PC-9 (cell line): Measurements from ENCODE around the gene SPAG17. TPM values are rescaled to one million over a fixed set of nuclear protein-coding genes. Genes with fewer than 3 reads are reported as not detected.

Source experiments
- BruUV-seq: library from RNA; stranded (reverse); fragments of 400-500 nt; replicated peaks from 2 replicates; lab custom pipeline; 2021; lab: Mats Ljungman, UMichigan
- CTCF ChIA-PET: fragments of 300-600 bp; sonication (Branson Sonifier 250); formaldehyde crosslinking; loops from one replicate; lab custom pipeline; 2022; ENCODE audit warnings: antibody characterized with exemption; lab: Charles Lee
- POLR2A ChIA-PET: fragments of 300-600 bp; sonication (Branson Sonifier 250); formaldehyde crosslinking; loops from one replicate; lab custom pipeline; 2022; ENCODE audit warnings: antibody characterized with exemption; ENCODE audit not compliant: unreplicated experiment; lab: Charles Lee
- DNase-seq, 2 experiments: peaks; one replicate each; pipeline versions ENCODE4 v3.0.0 to v3.0.0-alpha.2; 2015 to 2022; ENCODE audit warnings: mixed read lengths in 1 of 2
- H2AFZ ChIP-seq: fragments of 200-600 bp; sonication (generic); 2 replicates; pipeline ENCODE4 v1.8.1; 2017; ENCODE audit warnings: antibody characterized with exemption
- H3F3A ChIP-seq: fragments of 200-600 bp; sonication (generic); 2 replicates; pipeline ENCODE4 v1.8.1; 2017; ENCODE audit warnings: antibody characterized with exemption, mild to moderate bottlenecking, low read depth; ENCODE audit not compliant: insufficient read depth
- H3K27ac ChIP-seq: fragments of 200-600 bp; sonication (generic); 2 replicates; pipeline ENCODE4 v1.6.1; 2016; ENCODE audit warnings: mixed run types
- H3K27me3 ChIP-seq: fragments of 200-600 bp; sonication (generic); 2 replicates; pipeline ENCODE4 v1.6.1; 2016; ENCODE audit warnings: low read depth, mixed run types; ENCODE audit not compliant: insufficient read depth
- H3K36me3 ChIP-seq: fragments of 200-600 bp; sonication (generic); 2 replicates; pipeline ENCODE4 v1.6.1; 2016; ENCODE audit warnings: low read depth, mixed run types
- H3K4me1 ChIP-seq: fragments of 200-600 bp; sonication (generic); replicated peaks from 2 replicates; pipeline ENCODE4 v1.6.1; 2016; ENCODE audit warnings: mixed run types; ENCODE audit not compliant: insufficient read depth
- H3K4me2 ChIP-seq: fragments of 200-600 bp; sonication (generic); 2 replicates; pipeline ENCODE4 v1.6.1; 2017; ENCODE audit warnings: mixed run types
- H3K4me3 ChIP-seq: fragments of 200-600 bp; sonication (generic); 2 replicates; pipeline ENCODE4 v1.6.1; 2016; ENCODE audit warnings: mixed run types
- H3K79me2 ChIP-seq: fragments of 200-600 bp; sonication (generic); 2 replicates; pipeline ENCODE4 v1.6.1; 2017; ENCODE audit warnings: low read depth, mixed run types
- H3K9me2 ChIP-seq: fragments of 200-600 bp; sonication (generic); 2 replicates; pipeline ENCODE4 v1.8.1; 2017; ENCODE audit warnings: mild to moderate bottlenecking; ENCODE audit not compliant: insufficient read depth
- H3K9me3 ChIP-seq: fragments of 200-600 bp; sonication (generic); 2 replicates; pipeline ENCODE4 v1.8.1; 2016; ENCODE audit warnings: low read depth; ENCODE audit not compliant: insufficient read depth
- H4K20me1 ChIP-seq: fragments of 200-600 bp; sonication (generic); 2 replicates; pipeline ENCODE4 v1.8.1; 2017; ENCODE audit not compliant: insufficient read depth
- CTCF ChIP-seq: fragments of 200-600 bp; sonication (generic); conservative IDR thresholded peaks from 2 replicates; pipeline ENCODE4 v1.6.1; 2017; ENCODE audit warnings: mixed run types, antibody characterized with exemption, mild to moderate bottlenecking, moderate library complexity
- EZH2 ChIP-seq: fragments of 200-600 bp; sonication (generic); IDR thresholded peaks from 2 replicates; pipeline ENCODE4 v1.8.0; 2017; ENCODE audit warnings: antibody characterized with exemption, low read depth
- intact Hi-C: fragments of 100-400 bp; cut with micrococcal nuclease; formaldehyde crosslinking; loops from one replicate; pipeline ENCODE4 v1.10.0; 2022; ENCODE audit not compliant: unreplicated experiment
- total RNA-seq: library from RNA; stranded (reverse); gene quantifications from 2 replicates; pipeline ENCODE4 v1.2.3, GENCODE V29; 2021

SPAG17 gene
- total RNA-seq, 1 experiment from 2014 or later = not detected

GRCh38 chr1:118190561-118190960 lies 5.5 kb upstream of the SPAG17 start:
- no peaks in the 10 kb centered on the region for H3K27me3 ChIP-seq
- POLR2A ChIA-PET = no interaction called here
- TF ChIP-seq CTCF (no peak), EZH2 (no peak)
- H2AFZ ChIP-seq = no peak overlapping the region
- H3K4me1 ChIP-seq = no peaks in the 10 kb centered on the region
- no peak overlapping the region for H3K4me3 ChIP-seq
- no peak overlapping the region for H3K4me2 ChIP-seq
- H3K79me2 ChIP-seq = no peaks in the 10 kb centered on the region
- no peak for DNase-seq
- no peaks in the 10 kb centered on the region for H3K9me3 ChIP-seq
- no peaks in the 10 kb centered on the region for H3F3A ChIP-seq
- BruUV-seq = no TSS peak
- no peaks in the 10 kb centered on the region for H4K20me1 ChIP-seq
- H3K27ac ChIP-seq = no peak overlapping the region
- intact Hi-C loops = no loop called here
- H3K36me3 ChIP-seq = no peaks in the 10 kb centered on the region
- CTCF ChIA-PET = no interaction called here
- 0 out of 2 replicates have a peak, but pooled peaks cover 4% of the 10 kb centered on the region for H3K9me2 ChIP-seq

GRCh38 chr1:118189564-118189963 lies 4.5 kb upstream of the SPAG17 start:
- Histone ChIP-seq H3K4me2 (no peak overlapping the region), H3K79me2 (no peaks in the 10 kb centered on the region), H2AFZ (no peak overlapping the region), H3K4me1 (no peaks in the 10 kb centered on the region), H3K27ac (no peak overlapping the region), H3K9me2 (0 out of 2 replicates have a peak, but pooled peaks cover 4% of the 10 kb centered on the region), H4K20me1 (no peaks in the 10 kb centered on the region), H3K4me3 (no peak overlapping the region), H3F3A (no peaks in the 10 kb centered on the region), H3K9me3 (no peaks in the 10 kb centered on the region), H3K27me3 (no peaks in the 10 kb centered on the region; the same call in 1 of the 2 replicates), H3K36me3 (no peaks in the 10 kb centered on the region)
- no peak for DNase-seq
- intact Hi-C loops = no loop called here
- BruUV-seq = no TSS peak
- TF ChIP-seq CTCF (no peak), EZH2 (no peak)
- POLR2A ChIA-PET = no interaction called here
- CTCF ChIA-PET = no interaction called here

GRCh38 chr1:118188411-118188810 lies 3.4 kb upstream of the SPAG17 start:
- BruUV-seq = no TSS peak
- no peaks in the 10 kb centered on the region for H4K20me1 ChIP-seq
- intact Hi-C loops = no loop called here
- H3K27ac ChIP-seq = no peak overlapping the region
- H3F3A ChIP-seq = no peaks in the 10 kb centered on the region
- ChIA-PET POLR2A (no interaction called here), CTCF (no interaction called here)
- TF ChIP-seq EZH2 (no peak), CTCF (no peak)
- no peak overlapping the region for H2AFZ ChIP-seq
- H3K9me3 ChIP-seq = no peaks in the 10 kb centered on the region
- 0 out of 2 replicates have a peak, but pooled peaks cover 4% of the 10 kb centered on the region for H3K9me2 ChIP-seq
- DNase-seq = no peak
- H3K4me1 ChIP-seq = no peaks in the 10 kb centered on the region
- no peak overlapping the region for H3K4me3 ChIP-seq
- peaks cover 5% of the 10 kb centered on the region; the same call in 1 of the 2 replicates for H3K27me3 ChIP-seq
- no peaks in the 10 kb centered on the region for H3K36me3 ChIP-seq
- no peaks in the 10 kb centered on the region for H3K79me2 ChIP-seq
- H3K4me2 ChIP-seq = no peak overlapping the region
